Right lobe of liver (tissue), 6 donors: ENCODE data around the gene ZNF862. TPM values are rescaled to one million over a fixed set of nuclear protein-coding genes. Genes with fewer than 3 reads are reported as not detected.

ENCODE experiments used
- ATAC-seq, 4 donors: fragments of 200-7000 bp; cut with Tn5 transposase; one replicate each; pipeline ENCODE4 v1.9.1; 2020; ENCODE audit warnings: mild to moderate bottlenecking in 4 of 4, moderate library complexity in 4 of 4
- DNase-seq, 3 donors: peaks; one replicate each; pipeline ENCODE4 v3.0.0-alpha.2; 2020
- H3K27ac ChIP-seq, 3 donors: fragments of 200-600 bp; one replicate each; pipeline ENCODE4 v1.8.0; 2022
- H3K27me3 ChIP-seq, 2 donors: fragments of 200-600 bp; one replicate each; pipeline ENCODE4 v1.8.0; 2022
- H3K36me3 ChIP-seq, 4 donors: fragments of 200-600 bp; sonication (generic) in 1 of 4; one replicate each; pipeline versions ENCODE4 v1.5.1 to v1.8.0; 2017 to 2022; ENCODE audit warnings: control low read depth in 1 of 4
- H3K4me1 ChIP-seq, 4 donors: fragments of 200-600 bp; sonication (generic) in 1 of 4; one replicate each; pipeline versions ENCODE4 v1.5.1 to v1.8.0; 2017 to 2022; ENCODE audit warnings: control low read depth in 1 of 4
- H3K4me3 ChIP-seq, 3 donors: fragments of 200-600 bp; one replicate each; pipeline ENCODE4 v1.8.0; 2022
- H3K9me3 ChIP-seq, 4 donors: fragments of 200-600 bp; sonication (generic) in 1 of 4; one replicate each; pipeline versions ENCODE4 v1.5.1 to v1.8.0; 2017 to 2022; ENCODE audit warnings: control low read depth in 1 of 4
- POLR2A ChIP-seq: fragments of 450-650 bp; IDR thresholded peaks from one replicate; pipeline ENCODE4 v1.6.1; 2017; ENCODE audit warnings: antibody characterized with exemption, mild to moderate bottlenecking
- WGBS: methylation state at CpG from one replicate; pipeline ENCODE4 v1.1.6; 2018; ENCODE audit warnings: low coverage, low lambda C conversion rate; ENCODE audit not compliant: insufficient coverage; ENCODE audit errors: missing lambda C conversion rate; 5-methylcytosine and 5-hydroxymethylcytosine counted together
- intact Hi-C, 2 donors: fragments of 100-400 bp; cut with DNase I; formaldehyde crosslinking; loops; one replicate each; pipeline versions ENCODE4 v1.11.2 to v1.14.1; 2022
- total RNA-seq, 6 experiments: library from RNA; depleted of rRNA in 2 of 6; stranded (reverse); fragments of >200 nt in 2 of 6; fragmentation: NEBNext Ultra II Directional in 3 of 6; extraction: Animal tissue kit (Norgen Biotek cat#: 25700) in 3 of 6; gene quantifications; one replicate each; pipeline versions ENCODE4 v1.1.0 to v1.2.4, GENCODE V29; 2016 to 2023
- TF ChIP-seq, protein P1 (sequence below), 4 donors: fragments of 200-600 bp in 3 of 4; fragments of 450-650 bp in 1 of 4; IDR thresholded peaks; one replicate each; pipeline versions ENCODE4 v1.5.1 to v1.8.0; 2016 to 2022; ENCODE audit warnings: antibody characterized with exemption in 4 of 4, mild to moderate bottlenecking in 2 of 4
- donor health status: DM: no; HTN: yes; CAD: no.
- donor health status: DM: no; HTN: no; CAD: no.
- donor health status: DM: no; HTN: no; CAD: no.
- donor health status: DM: no; HTN: yes; CAD: no.
- donor health status: DM: no; HTN: yes; CAD: no.

The ZNF862 gene
- total RNA-seq, 6 experiments from 2014 or later, result 2.5 to 11.3 (median 7.1) TPM

DNA sequence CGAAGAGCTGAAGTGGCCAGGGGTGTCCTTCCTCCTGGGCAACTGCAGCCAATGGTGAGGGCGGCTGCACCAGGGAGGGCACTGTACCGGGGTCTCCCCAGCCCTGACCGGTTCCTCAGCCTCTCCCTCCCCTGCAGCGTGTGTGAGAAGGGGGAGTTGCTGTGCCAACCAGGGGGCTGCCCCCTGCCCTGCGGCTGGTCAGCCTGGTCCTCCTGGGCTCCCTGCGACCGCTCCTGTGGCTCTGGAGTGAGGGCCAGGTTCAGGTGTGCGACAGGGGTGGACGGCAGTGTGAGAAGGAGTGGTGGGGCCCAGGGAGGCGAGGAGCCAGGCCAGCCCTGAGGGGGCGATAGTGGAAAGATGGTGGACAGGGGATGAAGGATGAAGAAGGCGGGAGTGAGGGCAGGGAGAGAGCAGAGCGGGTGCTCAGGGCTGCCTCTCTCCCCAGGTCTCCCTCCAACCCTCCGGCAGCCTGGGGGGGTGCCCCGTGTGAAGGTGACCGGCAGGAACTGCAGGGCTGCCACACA, 34.6 kb upstream of the ZNF862 start:
- DNase-seq, result no peak
- no peaks in the 10 kb centered on the region for H3K36me3 ChIP-seq
- TF ChIP-seq, protein P1, sequence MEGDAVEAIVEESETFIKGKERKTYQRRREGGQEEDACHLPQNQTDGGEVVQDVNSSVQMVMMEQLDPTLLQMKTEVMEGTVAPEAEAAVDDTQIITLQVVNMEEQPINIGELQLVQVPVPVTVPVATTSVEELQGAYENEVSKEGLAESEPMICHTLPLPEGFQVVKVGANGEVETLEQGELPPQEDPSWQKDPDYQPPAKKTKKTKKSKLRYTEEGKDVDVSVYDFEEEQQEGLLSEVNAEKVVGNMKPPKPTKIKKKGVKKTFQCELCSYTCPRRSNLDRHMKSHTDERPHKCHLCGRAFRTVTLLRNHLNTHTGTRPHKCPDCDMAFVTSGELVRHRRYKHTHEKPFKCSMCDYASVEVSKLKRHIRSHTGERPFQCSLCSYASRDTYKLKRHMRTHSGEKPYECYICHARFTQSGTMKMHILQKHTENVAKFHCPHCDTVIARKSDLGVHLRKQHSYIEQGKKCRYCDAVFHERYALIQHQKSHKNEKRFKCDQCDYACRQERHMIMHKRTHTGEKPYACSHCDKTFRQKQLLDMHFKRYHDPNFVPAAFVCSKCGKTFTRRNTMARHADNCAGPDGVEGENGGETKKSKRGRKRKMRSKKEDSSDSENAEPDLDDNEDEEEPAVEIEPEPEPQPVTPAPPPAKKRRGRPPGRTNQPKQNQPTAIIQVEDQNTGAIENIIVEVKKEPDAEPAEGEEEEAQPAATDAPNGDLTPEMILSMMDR (IDR thresholded peaks at IDR 0.05), result no peak
- TF ChIP-seq POLR2A, result no peak
- ATAC-seq, result no peak
- no peaks in the 10 kb centered on the region for H3K4me1 ChIP-seq
- intact Hi-C loops, result loop anchor here in 1 of 2 donors (5.0 kb wide), 1 partner anchor 239 kb away; no protein-coding TSS in a partner anchor
- H3K27ac ChIP-seq, result no peak overlapping the region
- H3K27me3 ChIP-seq, result no peaks in the 10 kb centered on the region
- no peak overlapping the region for H3K4me3 ChIP-seq
- H3K9me3 ChIP-seq, result no peaks in the 10 kb centered on the region
- WGBS, result 100% methylated on average over 2 of the region's 17 CpGs

DNA sequence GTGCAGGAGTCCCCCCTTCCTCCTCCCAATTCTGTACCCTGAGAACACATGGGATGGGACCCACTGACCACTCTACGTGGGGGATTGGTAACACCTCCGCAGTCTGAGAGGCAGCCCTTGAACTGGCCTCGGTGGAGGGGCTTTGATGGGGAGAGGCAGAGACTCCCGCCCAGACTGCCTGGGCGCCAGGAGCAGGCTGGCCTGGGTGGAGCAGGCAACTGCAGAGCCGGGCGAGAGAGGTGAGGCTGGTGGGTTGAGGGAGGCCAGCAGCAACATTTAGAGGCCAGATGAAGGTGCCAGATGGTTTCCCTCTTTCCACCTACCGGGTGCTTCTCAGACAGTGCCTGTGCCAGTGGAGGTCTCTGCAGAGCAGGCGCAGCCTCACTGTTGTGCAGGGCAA, 34.1 kb upstream of the ZNF862 start:
- WGBS, result 93% methylated on average over 2 of the region's 9 CpGs
- ATAC-seq, result no peak
- intact Hi-C loops, result loop anchor here in 1 of 2 donors (5.0 kb wide), 1 partner anchor 238 kb away; no protein-coding TSS in a partner anchor
- no peak for TF ChIP-seq POLR2A
- TF ChIP-seq, protein P1 (IDR thresholded peaks at IDR 0.05), result no peak
- Histone ChIP-seq H3K4me1 (no peaks in the 10 kb centered on the region), H3K27ac (no peak overlapping the region), H3K4me3 (no peak overlapping the region), H3K27me3 (no peaks in the 10 kb centered on the region), H3K9me3 (no peaks in the 10 kb centered on the region), H3K36me3 (no peaks in the 10 kb centered on the region)
- no peak for DNase-seq

DNA sequence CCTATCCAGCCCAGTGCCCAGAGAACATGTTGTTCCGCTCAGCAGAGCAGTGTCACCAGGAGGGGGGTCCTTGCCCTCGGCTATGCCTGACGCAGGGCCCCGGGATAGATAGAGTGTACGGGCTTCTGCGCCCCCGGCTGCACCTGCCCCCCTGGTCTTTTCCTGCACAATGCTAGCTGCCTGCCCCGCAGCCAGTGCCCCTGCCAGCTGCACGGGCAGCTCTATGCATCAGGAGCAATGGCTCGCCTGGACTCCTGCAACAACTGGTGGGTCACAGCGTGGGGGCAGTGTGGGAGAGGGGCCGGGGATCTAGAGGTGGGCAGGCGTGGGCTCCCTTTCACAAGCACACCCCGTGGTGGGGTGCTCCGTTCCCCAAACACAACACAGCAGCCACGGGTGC, 31.4 kb upstream of the ZNF862 start:
- Histone ChIP-seq H3K27me3 (no peaks in the 10 kb centered on the region), H3K4me3 (no peak overlapping the region), H3K27ac (no peak overlapping the region), H3K36me3 (no peaks in the 10 kb centered on the region), H3K4me1 (no peaks in the 10 kb centered on the region), H3K9me3 (no peaks in the 10 kb centered on the region)
- TF ChIP-seq, protein P1 (IDR thresholded peaks at IDR 0.05), result no peak
- TF ChIP-seq POLR2A, result no peak
- no peak for DNase-seq
- 89% methylated on average over 8 of the region's 16 CpGs for WGBS
- ATAC-seq, result no peak
- intact Hi-C loops, result no loop called here

DNA sequence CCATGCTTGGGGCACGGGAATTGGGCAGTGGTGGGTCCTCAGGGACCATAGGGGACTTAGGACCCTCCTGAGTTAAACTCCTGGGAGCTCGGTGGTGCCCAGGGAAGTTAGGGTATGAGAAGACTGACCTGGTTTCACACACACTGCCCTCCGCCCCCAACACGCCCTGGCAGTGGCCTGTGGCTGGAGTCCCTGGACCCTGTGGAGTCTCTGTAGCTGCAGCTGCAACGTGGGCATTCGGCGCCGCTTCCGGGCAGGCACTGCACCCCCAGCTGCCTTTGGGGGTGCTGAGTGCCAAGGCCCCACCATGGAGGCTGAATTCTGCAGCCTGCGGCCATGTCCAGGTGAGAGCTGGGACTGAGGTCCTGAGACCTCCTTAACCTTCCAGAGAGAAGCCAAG, 29.9 kb upstream of the ZNF862 start:
- no peaks in the 10 kb centered on the region for H3K9me3 ChIP-seq
- H3K27ac ChIP-seq, result no peak overlapping the region
- H3K4me3 ChIP-seq, result no peak overlapping the region
- ATAC-seq (no peak), DNase-seq (no peak)
- H3K27me3 ChIP-seq, result no peaks in the 10 kb centered on the region
- no peaks in the 10 kb centered on the region for H3K36me3 ChIP-seq
- no peaks in the 10 kb centered on the region for H3K4me1 ChIP-seq
- intact Hi-C loops, result no loop called here
- 83% methylated on average over 5 of the region's 10 CpGs for WGBS
- no peak for TF ChIP-seq POLR2A
- TF ChIP-seq, protein P1 (IDR thresholded peaks at IDR 0.05), result no peak

DNA sequence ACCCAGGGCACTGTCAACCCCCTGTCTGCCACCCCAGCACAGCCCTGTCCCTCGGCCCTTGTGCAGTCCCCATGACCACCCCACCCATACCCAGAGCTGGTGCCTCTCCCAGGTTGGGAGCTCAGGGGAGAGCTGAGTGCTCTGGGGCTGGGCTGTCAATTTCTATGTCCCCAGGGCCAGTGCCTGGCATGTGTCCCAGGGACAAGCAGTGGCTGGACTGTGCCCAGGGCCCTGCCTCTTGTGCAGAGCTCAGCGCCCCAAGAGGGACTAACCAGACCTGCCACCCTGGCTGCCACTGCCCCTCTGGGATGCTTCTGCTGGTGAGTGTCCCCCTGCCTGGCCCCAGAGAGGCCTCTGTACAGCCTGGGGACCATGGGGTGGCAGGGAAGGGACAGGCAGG, 29.0 kb upstream of the ZNF862 start:
- WGBS, result no CpG with 5 or more reads among the region's 2 CpGs
- H3K4me1 ChIP-seq, result no peaks in the 10 kb centered on the region
- peak; percentile 56 to 89 (median 76) for ATAC-seq
- H3K27me3 ChIP-seq, result no peaks in the 10 kb centered on the region
- no peak overlapping the region for H3K4me3 ChIP-seq
- peak; percentile 46 to 82 (median 80) for DNase-seq
- intact Hi-C loops, result no loop called here
- no peak overlapping the region for H3K27ac ChIP-seq
- no peaks in the 10 kb centered on the region for H3K9me3 ChIP-seq
- no peaks in the 10 kb centered on the region for H3K36me3 ChIP-seq
- TF ChIP-seq, protein P1 (IDR thresholded peaks at IDR 0.05), result peak in 2 of 4 donors; percentile 19 to 20
- TF ChIP-seq POLR2A, result no peak
